PC-3 (cell line): ENCODE data around the gene TEX13A. TPM values are rescaled to one million over a fixed set of nuclear protein-coding genes. Genes with fewer than 3 reads are reported as not detected.

Experiments
- ATAC-seq: fragments of 200-7000 bp; cut with Tn5 transposase; 2 replicates; pipeline ENCODE4 v1.9.1; 2020; ENCODE audit warnings: mild to moderate bottlenecking, moderate library complexity
- BruUV-seq: library from RNA; stranded (reverse); fragments of 400-500 nt; replicated peaks from 2 replicates; lab custom pipeline; 2021; lab: Mats Ljungman, UMichigan
- CTCF ChIA-PET: fragments of 300-600 bp; sonication (Branson Sonifier 250); formaldehyde crosslinking; loops from one replicate; lab custom pipeline; 2022; ENCODE audit warnings: antibody characterized with exemption; lab: Charles Lee
- POLR2A ChIA-PET: fragments of 300-600 bp; sonication (Branson Sonifier 250); formaldehyde crosslinking; loops from one replicate; lab custom pipeline; 2022; ENCODE audit warnings: antibody characterized with exemption; ENCODE audit not compliant: unreplicated experiment; lab: Charles Lee
- DNase-seq: peaks from one replicate; pipeline ENCODE4 v3.0.0-alpha.2; 2015
- H2AFZ ChIP-seq: fragments of 300-600 bp; sonication (generic); 2 replicates; pipeline ENCODE4 v1.6.0; 2016; ENCODE audit warnings: antibody characterized with exemption, low read length
- H3F3A ChIP-seq: fragments of 300-600 bp; sonication (generic); one replicate; pipeline ENCODE4 v1.6.0; 2017; ENCODE audit warnings: antibody characterized with exemption, low read length, control low read depth, mild to moderate bottlenecking; ENCODE audit not compliant: unreplicated experiment
- H3K27ac ChIP-seq: fragments of 300-600 bp; sonication (generic); 2 replicates; pipeline ENCODE4 v1.5.1; 2016; ENCODE audit warnings: mild to moderate bottlenecking, low read length
- H3K27me3 ChIP-seq: fragments of 300-600 bp; sonication (generic); 2 replicates; pipeline ENCODE4 v1.6.1; 2016; ENCODE audit warnings: low read length, mixed read lengths
- H3K36me3 ChIP-seq: fragments of 300-600 bp; sonication (generic); 2 replicates; pipeline ENCODE4 v1.6.1; 2016; ENCODE audit warnings: low read depth, mixed run types, low read length, mixed read lengths
- H3K4me1 ChIP-seq: fragments of 300-600 bp; sonication (generic); 2 replicates; pipeline ENCODE4 v1.5.1; 2016; ENCODE audit warnings: low read length; ENCODE audit not compliant: insufficient read depth
- H3K4me2 ChIP-seq: fragments of 300-600 bp; sonication (generic); 2 replicates; pipeline ENCODE4 v1.6.0; 2016; ENCODE audit warnings: low read length
- H3K4me3 ChIP-seq: fragments of 300-600 bp; sonication (generic); 2 replicates; pipeline ENCODE4 v1.5.1; 2016; ENCODE audit warnings: mild to moderate bottlenecking, low read length, mixed read lengths
- H3K79me2 ChIP-seq: fragments of 300-600 bp; sonication (generic); 2 replicates; pipeline ENCODE4 v1.6.1; 2017; ENCODE audit warnings: low read length, mixed read lengths
- H3K9ac ChIP-seq: fragments of 300-600 bp; sonication (generic); 2 replicates; pipeline ENCODE4 v1.6.0; 2016; ENCODE audit warnings: mild to moderate bottlenecking, low read length
- H3K9me2 ChIP-seq: fragments of 300-600 bp; sonication (generic); replicated peaks from 2 replicates; pipeline ENCODE4 v1.6.1; 2016; ENCODE audit warnings: mixed run types, low read length, mixed read lengths
- H3K9me3 ChIP-seq: fragments of 300-600 bp; sonication (generic); 2 replicates; pipeline ENCODE4 v1.6.1; 2016; ENCODE audit warnings: low read length, mixed read lengths
- H4K20me1 ChIP-seq: fragments of 300-600 bp; sonication (generic); 2 replicates; pipeline ENCODE4 v1.6.1; 2016; ENCODE audit warnings: low read length, mixed read lengths
- CTCF ChIP-seq: fragments of 300-600 bp; sonication (generic); conservative IDR thresholded peaks from 2 replicates; pipeline ENCODE4 v1.5.1; 2017; ENCODE audit warnings: antibody characterized with exemption, low read depth, mild to moderate bottlenecking, low read length
- EZH2 ChIP-seq: fragments of 300-600 bp; sonication (generic); IDR thresholded peaks from one replicate; pipeline ENCODE4 v1.6.1; 2017; ENCODE audit warnings: antibody characterized with exemption, mild to moderate bottlenecking, low read length; ENCODE audit not compliant: unreplicated experiment
- EZH2phosphoT487 ChIP-seq: fragments of 300-600 bp; sonication (generic); IDR thresholded peaks from 2 replicates; pipeline ENCODE4 v1.6.1; 2018; ENCODE audit warnings: mild to moderate bottlenecking, antibody characterized with exemption, low read length, borderline replicate concordance
- intact Hi-C: fragments of 100-400 bp; cut with micrococcal nuclease; formaldehyde crosslinking; loops from 2 replicates; pipeline ENCODE4 v1.9.0; 2023
- total RNA-seq: library from RNA; depleted of rRNA; stranded (reverse); fragments of >200 nt; gene quantifications from 2 replicates; pipeline ENCODE4 v1.2.3, GENCODE V29; 2014

The TEX13A gene
- total RNA-seq, 1 experiment from 2014 or later: not detected

- no peak overlapping the region for H3K27ac ChIP-seq
- H3K79me2 ChIP-seq: no peaks in the 10 kb centered on the region
- H3F3A ChIP-seq: no peaks in the 10 kb centered on the region
- no peaks in the 10 kb centered on the region for H4K20me1 ChIP-seq
- ChIA-PET POLR2A (no interaction called here), CTCF (no interaction called here)
- H3K36me3 ChIP-seq: no peaks in the 10 kb centered on the region
- no peak overlapping the region for H3K4me3 ChIP-seq
- DNase-seq (no peak), ATAC-seq (no peak)
- H3K4me2 ChIP-seq: no peak overlapping the region
- H3K9me3 ChIP-seq: no peaks in the 10 kb centered on the region
- BruUV-seq: no TSS peak
- no peak for TF ChIP-seq CTCF
- no peak for TF ChIP-seq EZH2phosphoT487
- no peaks in the 10 kb centered on the region for H3K4me1 ChIP-seq
- H2AFZ ChIP-seq: no peak overlapping the region
- no peaks in the 10 kb centered on the region for H3K27me3 ChIP-seq
- intact Hi-C loops: no loop called here
- H3K9me2 ChIP-seq: no peaks in the 10 kb centered on the region
- no peak overlapping the region for H3K9ac ChIP-seq
These were observed 46.0 kb upstream of the TEX13A start for GRCh38 chrX:105266456-105266855.

- Histone ChIP-seq H3K9me3 (no peaks in the 10 kb centered on the region), H3K79me2 (no peaks in the 10 kb centered on the region), H2AFZ (no peak overlapping the region), H3K27me3 (no peaks in the 10 kb centered on the region), H3K27ac (no peak overlapping the region), H3K9me2 (no peaks in the 10 kb centered on the region), H3K9ac (no peak overlapping the region), H3K4me2 (no peak overlapping the region), H3F3A (no peaks in the 10 kb centered on the region), H3K4me3 (no peak overlapping the region), H3K36me3 (no peaks in the 10 kb centered on the region), H4K20me1 (no peaks in the 10 kb centered on the region), H3K4me1 (no peaks in the 10 kb centered on the region)
- no peak for DNase-seq
- no peak for TF ChIP-seq CTCF
- no peak for TF ChIP-seq EZH2
- no peak for TF ChIP-seq EZH2phosphoT487
- ChIA-PET CTCF (no interaction called here), POLR2A (no interaction called here)
- intact Hi-C loops: no loop called here
- BruUV-seq: no TSS peak
- no peak for ATAC-seq
These were observed 44.6 kb upstream of the TEX13A start for GRCh38 chrX:105265093-105265492.

- POLR2A ChIA-PET: no interaction called here
- no peak overlapping the region for H2AFZ ChIP-seq
- BruUV-seq: no TSS peak
- H3K4me2 ChIP-seq: no peak overlapping the region
- H3K79me2 ChIP-seq: no peaks in the 10 kb centered on the region
- no peaks in the 10 kb centered on the region for H3K36me3 ChIP-seq
- no peak overlapping the region for H3K4me3 ChIP-seq
- no peaks in the 10 kb centered on the region for H3K4me1 ChIP-seq
- no peak for ATAC-seq
- H3K27ac ChIP-seq: no peak overlapping the region
- no peaks in the 10 kb centered on the region for H4K20me1 ChIP-seq
- no peaks in the 10 kb centered on the region for H3K9me2 ChIP-seq
- intact Hi-C loops: no loop called here
- H3K27me3 ChIP-seq: no peaks in the 10 kb centered on the region
- H3F3A ChIP-seq: no peaks in the 10 kb centered on the region
- no peaks in the 10 kb centered on the region for H3K9me3 ChIP-seq
- no peak for TF ChIP-seq EZH2
- no peak for TF ChIP-seq CTCF
- no peak for TF ChIP-seq EZH2phosphoT487
- H3K9ac ChIP-seq: no peak overlapping the region
- CTCF ChIA-PET: no interaction called here
- DNase-seq: no peak
These were observed 43.3 kb upstream of the TEX13A start for GRCh38 chrX:105263801-105264200.
